Cardiac fibroblast (primary cell): ENCODE measurements around the gene MBP.

Experiments used
- DNase-seq, 2 donors: peaks; one replicate each; pipeline versions ENCODE4 v3.0.0 to v3.0.0-alpha.2; 2010; ENCODE audit warnings: low read depth in 2 of 2
- H3K4me3 ChIP-seq, 2 donors: replicated peaks in 1 of 2; 1 replicate in 1 of 2; 2 replicates in 1 of 2; pipeline ENCODE4 v1.5.1; 2011; ENCODE audit warnings: low read depth in 2 of 2, low read length in 2 of 2, mild to moderate bottlenecking in 2 of 2, moderate library complexity in 1 of 2
- TF ChIP-seq, protein P1 (sequence below): IDR thresholded peaks from one replicate; pipeline ENCODE4 v1.5.1; 2011; ENCODE audit warnings: low read depth, mild to moderate bottlenecking, low read length, inconsistent platforms

The MBP gene

GRCh38 chr18:77135339-77136075 is 2.9 kb upstream of the MBP start:
- no peak for DNase-seq
- TF ChIP-seq, protein P1, sequence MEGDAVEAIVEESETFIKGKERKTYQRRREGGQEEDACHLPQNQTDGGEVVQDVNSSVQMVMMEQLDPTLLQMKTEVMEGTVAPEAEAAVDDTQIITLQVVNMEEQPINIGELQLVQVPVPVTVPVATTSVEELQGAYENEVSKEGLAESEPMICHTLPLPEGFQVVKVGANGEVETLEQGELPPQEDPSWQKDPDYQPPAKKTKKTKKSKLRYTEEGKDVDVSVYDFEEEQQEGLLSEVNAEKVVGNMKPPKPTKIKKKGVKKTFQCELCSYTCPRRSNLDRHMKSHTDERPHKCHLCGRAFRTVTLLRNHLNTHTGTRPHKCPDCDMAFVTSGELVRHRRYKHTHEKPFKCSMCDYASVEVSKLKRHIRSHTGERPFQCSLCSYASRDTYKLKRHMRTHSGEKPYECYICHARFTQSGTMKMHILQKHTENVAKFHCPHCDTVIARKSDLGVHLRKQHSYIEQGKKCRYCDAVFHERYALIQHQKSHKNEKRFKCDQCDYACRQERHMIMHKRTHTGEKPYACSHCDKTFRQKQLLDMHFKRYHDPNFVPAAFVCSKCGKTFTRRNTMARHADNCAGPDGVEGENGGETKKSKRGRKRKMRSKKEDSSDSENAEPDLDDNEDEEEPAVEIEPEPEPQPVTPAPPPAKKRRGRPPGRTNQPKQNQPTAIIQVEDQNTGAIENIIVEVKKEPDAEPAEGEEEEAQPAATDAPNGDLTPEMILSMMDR, result no peak
- no peak overlapping the region for H3K4me3 ChIP-seq

GRCh38 chr18:77134611-77135010 is 2.0 kb upstream of the MBP start:
- TF ChIP-seq, protein P1, result no peak
- H3K4me3 ChIP-seq, result no peak overlapping the region
- DNase-seq, result no peak

- TF ChIP-seq, protein P1, result no peak
- no peak overlapping the region for H3K4me3 ChIP-seq
- DNase-seq, result no peak
Measured at GRCh38 chr18:77133835-77134496, 1.4 kb upstream of the MBP start.

- TF ChIP-seq, protein P1, result no peak
- DNase-seq, result peak in 1 of 2 donors; percentile 33
- H3K4me3 ChIP-seq, result peak overlapping the region; percentile 15 to 24
Measured at GRCh38 chr18:77133051-77133834, 660 bp upstream of the MBP start.

DNA sequence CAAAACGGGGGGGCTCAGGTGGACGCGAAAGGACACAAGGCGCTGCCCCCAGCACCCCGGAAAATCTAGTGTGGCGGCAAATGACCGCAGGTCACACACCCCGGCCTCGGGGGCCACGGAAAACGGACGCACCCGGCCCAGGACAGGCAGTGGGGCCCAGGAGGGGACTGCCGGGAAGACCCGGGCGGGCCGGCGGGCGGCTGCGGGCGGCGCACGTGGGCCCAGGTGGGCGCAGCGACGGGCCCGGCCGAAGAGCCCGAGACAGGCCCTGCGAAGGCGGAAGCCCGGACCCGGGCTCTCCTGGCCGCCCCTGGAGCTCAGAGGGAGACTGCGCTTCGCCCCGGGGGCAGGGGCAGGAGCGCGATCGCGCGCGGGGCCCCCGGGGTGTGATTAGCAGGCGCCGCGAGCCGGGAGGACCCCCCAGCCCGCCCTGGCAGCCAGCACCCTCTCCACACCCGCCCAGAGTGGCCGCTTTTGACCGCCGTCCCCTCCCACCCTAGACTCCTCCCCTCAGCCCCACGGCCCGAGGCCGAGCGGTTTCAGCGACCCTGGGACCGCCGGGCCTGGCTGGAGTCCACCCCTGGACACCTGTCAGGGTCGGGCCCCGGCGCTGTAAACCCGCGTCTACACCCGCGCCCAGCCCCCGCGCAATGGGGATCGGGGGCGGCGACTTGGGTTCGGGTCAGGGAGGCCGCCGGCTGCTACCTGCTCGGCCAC is 773 bp downstream of the MBP start:
- DNase-seq, result peak; percentile 32 to 59
- H3K4me3 ChIP-seq, result peak overlapping the region; percentile 63 to 68
- TF ChIP-seq, protein P1, result no peak

DNA sequence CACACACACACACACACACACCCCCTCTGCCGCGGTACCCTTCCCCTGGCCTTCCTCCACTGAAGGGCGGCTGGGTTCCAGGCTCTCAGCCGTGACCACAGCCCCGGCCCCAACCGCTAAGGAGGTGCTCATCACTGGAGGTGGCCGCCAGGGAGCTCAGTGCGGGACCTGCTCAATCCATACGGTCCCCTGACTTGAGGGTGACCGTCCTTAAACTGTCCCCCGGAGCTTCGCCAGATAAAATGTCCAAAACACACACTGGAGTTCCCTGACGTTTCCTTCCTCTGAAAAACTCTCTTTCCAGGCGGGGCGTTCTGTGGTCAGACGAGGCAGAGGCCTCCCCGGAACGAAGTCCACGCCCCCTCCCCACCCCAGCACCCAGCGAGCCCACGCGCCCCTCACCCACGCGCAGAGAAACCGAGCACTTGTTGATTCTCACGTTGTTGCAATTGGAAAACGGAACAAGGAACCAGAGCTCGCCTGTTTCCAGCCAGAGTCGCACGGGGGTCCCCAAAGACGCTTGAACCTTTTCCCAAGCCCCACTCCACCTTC is 1.4 kb downstream of the MBP start:
- TF ChIP-seq, protein P1, result no peak
- DNase-seq, result peak in 1 of 2 donors; percentile 64
- peak overlapping the region; percentile 63 to 68 for H3K4me3 ChIP-seq
